Measurements from ENCODE around the gene CD163L1. TPM values are rescaled to one million over a fixed set of nuclear protein-coding genes. Genes with fewer than 3 reads are reported as not detected.

Gene CD163L1
- 1 to 10 TPM in 2 of 4 donors, under 1 TPM in 1, not detected in 1; under 0.01 to 5.7 (median 3.8) TPM for total RNA-seq

- TF ChIP-seq, protein P1, sequence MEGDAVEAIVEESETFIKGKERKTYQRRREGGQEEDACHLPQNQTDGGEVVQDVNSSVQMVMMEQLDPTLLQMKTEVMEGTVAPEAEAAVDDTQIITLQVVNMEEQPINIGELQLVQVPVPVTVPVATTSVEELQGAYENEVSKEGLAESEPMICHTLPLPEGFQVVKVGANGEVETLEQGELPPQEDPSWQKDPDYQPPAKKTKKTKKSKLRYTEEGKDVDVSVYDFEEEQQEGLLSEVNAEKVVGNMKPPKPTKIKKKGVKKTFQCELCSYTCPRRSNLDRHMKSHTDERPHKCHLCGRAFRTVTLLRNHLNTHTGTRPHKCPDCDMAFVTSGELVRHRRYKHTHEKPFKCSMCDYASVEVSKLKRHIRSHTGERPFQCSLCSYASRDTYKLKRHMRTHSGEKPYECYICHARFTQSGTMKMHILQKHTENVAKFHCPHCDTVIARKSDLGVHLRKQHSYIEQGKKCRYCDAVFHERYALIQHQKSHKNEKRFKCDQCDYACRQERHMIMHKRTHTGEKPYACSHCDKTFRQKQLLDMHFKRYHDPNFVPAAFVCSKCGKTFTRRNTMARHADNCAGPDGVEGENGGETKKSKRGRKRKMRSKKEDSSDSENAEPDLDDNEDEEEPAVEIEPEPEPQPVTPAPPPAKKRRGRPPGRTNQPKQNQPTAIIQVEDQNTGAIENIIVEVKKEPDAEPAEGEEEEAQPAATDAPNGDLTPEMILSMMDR (IDR thresholded peaks at IDR 0.05) = no peak
- TF ChIP-seq POLR2A (IDR thresholded peaks at IDR 0.05) = no peak
- intact Hi-C loops (cut with DNase I; ENCODE audit: low total_unique reads) = no loop called here
- Histone ChIP-seq H3K9me3 (no peaks in the 10 kb centered on the region), H3K36me3 (no peaks in the 10 kb centered on the region), H3K27me3 (no peaks in the 10 kb centered on the region), H3K4me3 (no peak within 1 kb of the TSS), H3K4me1 (no peaks in the 10 kb centered on the region), H3K27ac (no peak within 1 kb of the TSS)
- no peak for DNase-seq
Observed at GRCh38 chr12:7444076-7444475, at the start of gene CD163L1. CD163L1 (minus strand) TSS chr12:7444153; CDS start chr12:7444127, 26 bp downstream.

- intact Hi-C loops (cut with DNase I; ENCODE audit: low total_unique reads) = no loop called here
- H3K27me3 ChIP-seq = no peaks in the 10 kb centered on the region
- DNase-seq = no peak
- H3K36me3 ChIP-seq = no peaks in the 10 kb centered on the region
- H3K9me3 ChIP-seq = no peaks in the 10 kb centered on the region
- no peaks in the 10 kb centered on the region for H3K4me1 ChIP-seq
- no peak overlapping the region for H3K27ac ChIP-seq
- no peak for TF ChIP-seq POLR2A (IDR thresholded peaks at IDR 0.05)
- TF ChIP-seq, protein P1 (IDR thresholded peaks at IDR 0.05) = no peak
- H3K4me3 ChIP-seq = no peak overlapping the region
Observed at GRCh38 chr12:7493006-7493405, 49.1 kb upstream of the CD163L1 start.

- no peak for DNase-seq
- Histone ChIP-seq H3K27ac (no peak overlapping the region), H3K36me3 (no peaks in the 10 kb centered on the region), H3K4me3 (no peak overlapping the region), H3K4me1 (no peaks in the 10 kb centered on the region), H3K27me3 (no peaks in the 10 kb centered on the region), H3K9me3 (no peaks in the 10 kb centered on the region)
- intact Hi-C loops (cut with DNase I; ENCODE audit: low total_unique reads) = no loop called here
- TF ChIP-seq POLR2A (IDR thresholded peaks at IDR 0.05) = no peak
- TF ChIP-seq, protein P1 (IDR thresholded peaks at IDR 0.05) = no peak
Observed at GRCh38 chr12:7486512-7486911, 42.6 kb upstream of the CD163L1 start.

GRCh38 chr12:7485095-7485494 is 41.1 kb upstream of the CD163L1 start:
- Histone ChIP-seq H3K9me3 (no peaks in the 10 kb centered on the region), H3K4me3 (no peak overlapping the region), H3K27ac (no peak overlapping the region), H3K4me1 (no peaks in the 10 kb centered on the region), H3K36me3 (no peaks in the 10 kb centered on the region), H3K27me3 (no peaks in the 10 kb centered on the region)
- TF ChIP-seq, protein P1 (IDR thresholded peaks at IDR 0.05) = no peak
- no peak for TF ChIP-seq POLR2A (IDR thresholded peaks at IDR 0.05)
- intact Hi-C loops (cut with DNase I; ENCODE audit: low total_unique reads) = no loop called here
- no peak for DNase-seq

DNA sequence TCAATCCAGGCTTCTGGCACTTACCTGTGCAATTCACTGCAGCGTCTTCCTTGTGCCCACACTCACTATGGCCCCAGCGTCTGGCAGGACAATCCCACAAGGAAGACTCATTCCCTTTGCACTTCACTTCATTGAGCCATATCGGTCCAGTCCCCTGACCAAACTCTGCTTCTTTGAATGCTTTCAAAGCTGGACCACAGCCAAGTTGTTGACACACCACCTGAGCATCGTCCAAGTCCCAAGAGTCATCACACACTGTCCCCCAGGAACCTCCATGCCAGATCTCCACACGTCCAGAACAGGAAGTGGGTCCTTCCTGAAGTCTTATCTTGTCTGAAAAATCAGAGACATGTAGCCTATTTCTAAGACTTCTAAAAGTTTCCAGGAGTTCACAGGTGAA is 39.4 kb upstream of the CD163L1 start:
- no peaks in the 10 kb centered on the region for H3K27me3 ChIP-seq
- H3K9me3 ChIP-seq = no peaks in the 10 kb centered on the region
- H3K27ac ChIP-seq = no peak overlapping the region
- no peaks in the 10 kb centered on the region for H3K36me3 ChIP-seq
- H3K4me1 ChIP-seq = no peaks in the 10 kb centered on the region
- H3K4me3 ChIP-seq = no peak overlapping the region
- DNase-seq = no peak
- TF ChIP-seq, protein P1 (IDR thresholded peaks at IDR 0.05) = no peak
- no peak for TF ChIP-seq POLR2A (IDR thresholded peaks at IDR 0.05)
- intact Hi-C loops (cut with DNase I; ENCODE audit: low total_unique reads) = no loop called here
